H1 (cell line): Measurements from ENCODE around the gene FGFBP2. TPM values are rescaled to one million over a fixed set of nuclear protein-coding genes. Genes with fewer than 3 reads are reported as not detected.

Source experiments
- CTCF ChIA-PET: fragments of 300-600 bp; sonication (Branson Sonifier 250); formaldehyde crosslinking; loops from one replicate; lab custom pipeline; 2021; ENCODE audit not compliant: partially characterized antibody; lab: Charles Lee
- POLR2A ChIA-PET: fragments of 300-600 bp; sonication (Branson Sonifier 250); formaldehyde crosslinking; loops from one replicate; lab custom pipeline; 2021; ENCODE audit warnings: inconsistent platforms; ENCODE audit not compliant: partially characterized antibody; lab: Charles Lee
- DNase-seq, 2 experiments: peaks; one replicate each; pipeline versions ENCODE4 v3.0.0 to v3.0.0-alpha.2; 2010 to 2022; ENCODE audit warnings: low spot score in 2 of 2, low read depth in 1 of 2, mixed read lengths in 1 of 2
- FAIRE-seq: peaks from 2 replicates; lab custom pipeline; 2011; peaks lifted over from hg19 to GRCh38; lab: Jason Lieb, UNC
- H2AFZ ChIP-seq: 2 replicates; pipeline ENCODE4 v1.8.1; 2012; ENCODE audit warnings: low read length, inconsistent platforms
- H2AK5ac ChIP-seq: 2 replicates; pipeline ENCODE4 v1.6.1; 2013; ENCODE audit warnings: low read depth, low read length
- H2BK120ac ChIP-seq: replicated peaks from 2 replicates; pipeline ENCODE3; 2013; ENCODE audit warnings: low read depth, low read length, inconsistent platforms
- H2BK12ac ChIP-seq: 2 replicates; pipeline ENCODE4 v1.6.1; 2013; ENCODE audit warnings: low read depth, low read length
- H2BK15ac ChIP-seq: 2 replicates; pipeline ENCODE4 v1.6.1; 2013; ENCODE audit warnings: low read length
- H2BK20ac ChIP-seq: 2 replicates; pipeline ENCODE4 v1.6.1; 2013; ENCODE audit warnings: low read length
- H2BK5ac ChIP-seq: 2 replicates; pipeline ENCODE4 v1.6.1; 2013; ENCODE audit warnings: low read depth, low read length
- H3K14ac ChIP-seq: 2 replicates; pipeline ENCODE4 v1.6.1; 2013; ENCODE audit warnings: inconsistent platforms; ENCODE audit not compliant: insufficient read length
- H3K18ac ChIP-seq: 2 replicates; pipeline ENCODE4 v1.6.1; 2013; ENCODE audit warnings: low read length; ENCODE audit errors: extremely low read depth
- H3K23ac ChIP-seq: 2 replicates; pipeline ENCODE4 v1.6.1; 2013; ENCODE audit warnings: inconsistent platforms; ENCODE audit not compliant: insufficient read length
- H3K23me2 ChIP-seq: 2 replicates; pipeline ENCODE4 v1.6.1; 2013; ENCODE audit warnings: low read depth, low read length
- H3K27ac ChIP-seq: 2 replicates; pipeline ENCODE4 v1.6.1; 2011; ENCODE audit warnings: low read depth, low read length, inconsistent platforms
- H3K27me3 ChIP-seq, 4 experiments: replicated peaks in 1 of 4; 1 replicate in 1 of 4; 2 replicates in 3 of 4; pipeline versions ENCODE4 v1.6.1 to v1.8.1; 2011 to 2013; ENCODE audit warnings: low read length in 3 of 4, mild to moderate bottlenecking in 3 of 4, inconsistent platforms in 2 of 4, mixed read lengths in 2 of 4, moderate library complexity in 1 of 4; ENCODE audit not compliant: control insufficient read depth in 3 of 4, insufficient read depth in 3 of 4; ENCODE audit errors: extremely low read depth in 1 of 4
- H3K36me3 ChIP-seq, 4 experiments: 2 replicates each; pipeline versions ENCODE4 v1.6.1 to v1.8.1; 2011 to 2013; ENCODE audit warnings: mild to moderate bottlenecking in 4 of 4, low read length in 3 of 4, moderate library complexity in 2 of 4, control low read depth in 1 of 4, inconsistent platforms in 1 of 4; ENCODE audit not compliant: insufficient read depth in 4 of 4, control insufficient read depth in 2 of 4
- H3K4ac ChIP-seq: replicated peaks from 2 replicates; pipeline ENCODE3; 2013; ENCODE audit warnings: low read length, low read depth, mixed read lengths, inconsistent platforms; ENCODE audit not compliant: insufficient read length
- H3K4me1 ChIP-seq, 4 experiments: replicated peaks in 1 of 4; 1 replicate in 1 of 4; 2 replicates in 3 of 4; pipeline versions ENCODE4 v1.6.1 to v1.8.1; 2011 to 2013; ENCODE audit warnings: low read length in 3 of 4, inconsistent platforms in 2 of 4, mixed read lengths in 1 of 4; ENCODE audit not compliant: insufficient read depth in 4 of 4, control insufficient read depth in 3 of 4
- H3K4me2 ChIP-seq, 2 experiments: 2 replicates each; pipeline versions ENCODE4 v1.6.1 to v1.8.1; 2011 to 2013; ENCODE audit warnings: low read depth in 2 of 2, low read length in 2 of 2, control low read depth in 1 of 2, inconsistent platforms in 1 of 2, mild to moderate bottlenecking in 1 of 2; ENCODE audit not compliant: insufficient read depth in 1 of 2
- H3K4me3 ChIP-seq, 4 experiments: fragments of 200-600, 300-600 bp in 1 of 4; sonication (generic), shearing (Covaris generic), sonication (Bioruptor Twin) in 1 of 4; 2 replicates each; pipeline versions ENCODE4 v1.5.1 to v1.8.1; 2011 to 2016; ENCODE audit warnings: low read length in 4 of 4, low read depth in 3 of 4, control low read depth in 2 of 4, inconsistent platforms in 2 of 4, mild to moderate bottlenecking in 2 of 4, mixed read lengths in 1 of 4, moderate library complexity in 1 of 4; ENCODE audit not compliant: insufficient read depth in 2 of 4; ENCODE audit errors: extremely low read depth in 1 of 4
- H3K56ac ChIP-seq: replicated peaks from 2 replicates; pipeline ENCODE3; 2013; ENCODE audit warnings: low read depth, mild to moderate bottlenecking, mixed read lengths, low read length, inconsistent platforms; ENCODE audit not compliant: insufficient read length
- H3K79me1 ChIP-seq: 2 replicates; pipeline ENCODE4 v1.6.1; 2013; ENCODE audit warnings: low read depth, low read length, control low read depth
- H3K79me2 ChIP-seq, 2 experiments: 2 replicates each; pipeline versions ENCODE4 v1.6.1 to v1.8.1; 2012 to 2013; ENCODE audit warnings: low read length in 2 of 2, mild to moderate bottlenecking in 2 of 2, inconsistent platforms in 1 of 2; ENCODE audit not compliant: insufficient read depth in 2 of 2, control insufficient read depth in 1 of 2
- H3K9ac ChIP-seq, 4 experiments: replicated peaks in 1 of 4; 1 replicate in 1 of 4; 2 replicates in 3 of 4; pipeline versions ENCODE4 v1.6.1 to v1.8.1; 2011 to 2013; ENCODE audit warnings: low read depth in 3 of 4, low read length in 3 of 4, control low read depth in 2 of 4, mild to moderate bottlenecking in 2 of 4, moderate library complexity in 2 of 4, inconsistent platforms in 1 of 4; ENCODE audit errors: extremely low read depth in 1 of 4
- H3K9me3 ChIP-seq, 2 experiments: 2 replicates each; pipeline versions ENCODE4 v1.6.1 to v1.8.1; 2012 to 2013; ENCODE audit warnings: mild to moderate bottlenecking in 2 of 2, moderate library complexity in 2 of 2, control low read depth in 1 of 2, inconsistent platforms in 1 of 2, low read depth in 1 of 2, low read length in 1 of 2, mixed read lengths in 1 of 2; ENCODE audit not compliant: insufficient read depth in 2 of 2
- H4K20me1 ChIP-seq, 2 experiments: replicated peaks in 1 of 2; 2 replicates each; pipeline versions ENCODE3 to v1.8.1; 2011 to 2013; ENCODE audit warnings: inconsistent platforms in 2 of 2, low read length in 2 of 2, mild to moderate bottlenecking in 1 of 2; ENCODE audit not compliant: insufficient read depth in 2 of 2, control insufficient read depth in 1 of 2
- H4K5ac ChIP-seq: 2 replicates; pipeline ENCODE4 v1.6.1; 2013; ENCODE audit warnings: low read length, low read depth, mixed read lengths, inconsistent platforms; ENCODE audit not compliant: insufficient read length
- H4K8ac ChIP-seq: 2 replicates; pipeline ENCODE4 v1.8.0; 2013; ENCODE audit warnings: mild to moderate bottlenecking, moderate library complexity, low read length, inconsistent platforms; ENCODE audit not compliant: insufficient read depth; ENCODE audit errors: extremely low read depth
- H4K91ac ChIP-seq: replicated peaks from 2 replicates; pipeline ENCODE3; 2013; ENCODE audit warnings: low read length, mixed read lengths, inconsistent platforms; ENCODE audit not compliant: insufficient read length
- CHD2 ChIP-seq: IDR thresholded peaks from 2 replicates; pipeline ENCODE4 v1.6.1; 2012; ENCODE audit warnings: low read length, improper control_type of control experiment
- CREB1 ChIP-seq: IDR thresholded peaks from 2 replicates; pipeline ENCODE4 v1.6.1; 2012; ENCODE audit warnings: inconsistent platforms
- EGR1 ChIP-seq: IDR thresholded peaks from 2 replicates; pipeline ENCODE4 v1.6.1; 2011; ENCODE audit warnings: low read depth, low read length, borderline replicate concordance
- MAFK ChIP-seq: IDR thresholded peaks from 2 replicates; pipeline ENCODE4 v1.6.1; 2012; ENCODE audit warnings: low read depth, mild to moderate bottlenecking, improper control_type of control experiment, low read length
- NRF1 ChIP-seq: IDR thresholded peaks from 2 replicates; pipeline ENCODE4 v1.6.1; 2011; ENCODE audit warnings: mild to moderate bottlenecking, low read depth, low read length, improper control_type of control experiment
- SIX5 ChIP-seq: IDR thresholded peaks from 2 replicates; pipeline ENCODE4 v1.6.1; 2011; ENCODE audit warnings: mild to moderate bottlenecking, low read depth, low read length
- SP1 ChIP-seq: IDR thresholded peaks from 2 replicates; pipeline ENCODE4 v1.6.1; 2011; ENCODE audit warnings: low read depth, low read length
- TAF1 ChIP-seq: IDR thresholded peaks from 2 replicates; pipeline ENCODE4 v1.6.1; 2011; ENCODE audit warnings: mild to moderate bottlenecking, low read depth, low read length
- TAF7 ChIP-seq: optimal IDR thresholded peaks from 2 replicates; pipeline ENCODE3; 2011; ENCODE audit warnings: low read depth, mild to moderate bottlenecking, inconsistent platforms, low read length, moderate library complexity, borderline replicate concordance
- whole genome bisulfite sequencing, 2 experiments: shearing (Covaris generic) in 1 of 2; methylation state at CpG; one replicate each; pipeline versions ENCODE4 v1.1.6 to v1.1.7; 2013 to 2015; ENCODE audit warnings: low lambda C conversion rate in 2 of 2, mixed read lengths in 2 of 2, inconsistent platforms in 1 of 2, low coverage in 1 of 2, missing lambda C conversion rate in 1 of 2; ENCODE audit not compliant: insufficient replicate concordance in 2 of 2, insufficient coverage in 1 of 2, insufficient read length in 1 of 2; ENCODE audit errors: extremely low coverage in 1 of 2, missing lambda C conversion rate in 1 of 2; 5-methylcytosine and 5-hydroxymethylcytosine counted together
- polyA plus RNA-seq, 7 experiments: library from polyadenylated mRNA; depleted of rRNA in 3 of 7; stranded (reverse) in 5 of 7; unstranded in 2 of 7; fragments of >200 nt in 5 of 7; fragments of 200-250 nt in 2 of 7; gene quantifications; 1 replicate in 5 of 7; 2 replicates in 1 of 7; 4 replicates in 1 of 7; pipeline versions ENCODE4 v1.2.1 to v1.2.3, GENCODE V29; 2011 to 2013; ENCODE audit warnings: missing spikeins in 2 of 7, mixed read lengths in 2 of 7
- total RNA-seq: library from RNA; stranded (reverse); fragmentation: NEBNext Ultra II Directional; extraction: Animal tissue kit (Norgen Biotek cat#: 25700); gene quantifications from 2 replicates; pipeline ENCODE4 v1.2.1, GENCODE V29; 2021

The FGFBP2 gene
- total and polyA plus RNA-seq, 2 of the 8 experiments (the other 6 are each of a cell fraction or from before 2014, with no cell fraction given): 0.15 TPM; not detected in 1

DNA sequence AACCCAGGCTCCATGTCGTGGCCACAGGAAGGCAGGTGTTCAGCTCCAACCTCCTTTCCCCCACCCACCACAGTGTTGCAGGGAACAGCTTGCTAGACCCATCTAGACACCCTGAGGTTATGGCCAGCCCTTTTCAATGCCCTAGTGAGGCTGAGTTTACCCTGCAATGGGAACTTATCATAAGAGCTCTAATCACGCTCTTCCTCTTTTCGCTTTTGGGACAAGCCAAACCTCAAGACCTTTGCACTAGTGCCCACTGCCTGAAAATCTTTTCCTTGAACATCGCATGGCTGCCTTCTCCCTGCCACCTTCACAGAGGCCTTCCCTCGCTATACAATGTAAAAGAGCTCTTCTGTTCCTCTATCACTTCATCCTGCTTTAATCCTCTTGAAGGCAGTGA, 2.4 kb upstream of the FGFBP2 start:
- Histone ChIP-seq H2AFZ (no peak overlapping the region), H3K56ac (no peak overlapping the region), H3K79me1 (no peaks in the 10 kb centered on the region), H2BK15ac (no peak overlapping the region), H3K36me3 (peaks cover 0 to 10% (median 3%) of the 10 kb centered on the region in 4 experiments; a peak in 1 of 8 replicates), H3K18ac (no peak overlapping the region), H4K5ac (no peak overlapping the region), H2BK5ac (no peak overlapping the region), H2BK12ac (no peak overlapping the region), H4K91ac (no peak overlapping the region), H2AK5ac (no peak overlapping the region), H2BK120ac (no peak overlapping the region), H3K27ac (no peak overlapping the region), H3K4ac (no peak overlapping the region), H3K27me3 (no peaks in the 10 kb centered on the region), H3K9ac (no peak overlapping the region), H3K14ac (no peak overlapping the region), H3K4me3 (no peak overlapping the region), H2BK20ac (no peak overlapping the region), H3K79me2 (no peaks in the 10 kb centered on the region), H3K4me2 (no peak overlapping the region), H3K23ac (no peak overlapping the region), H3K23me2 (no peaks in the 10 kb centered on the region), H4K20me1 (no peaks in the 10 kb centered on the region), H3K4me1 (peaks cover 0 to 2% (median 0%) of the 10 kb centered on the region in 4 experiments; a peak in 3 of 7 replicates), H3K9me3 (0 out of 4 replicates have a peak, but pooled peaks cover 0 to 3% of the 10 kb centered on the region in 2 experiments), H4K8ac (no peak overlapping the region)
- TF ChIP-seq MAFK (no peak), SP1 (no peak), TAF1 (no peak), CREB1 (no peak), TAF7 (no peak), EGR1 (no peak), SIX5 (no peak), CHD2 (no peak), NRF1 (no peak)
- FAIRE-seq (no peak), DNase-seq (no peak)
- 89% methylated on average over 5 of the region's 5 CpGs; no CpG with 5 or more reads in 1 of the 2 experiments for WGBS, 2 experiments
- ChIA-PET POLR2A (no interaction called here), CTCF (interaction anchor here (0.6 to 7.6 kb wide), 6 partner anchors 10 to 474 kb away, joined by 3 to 64 read pairs (median 6); no protein-coding TSS in a partner anchor)
